GM19372 (cell line): ENCODE measurements around the gene KRTAP5-5.
"Not testable (repeated sequence)": the region's sequence is repeated elsewhere in the genome, so short reads cannot be mapped to it uniquely, and the experiment has no call there.

Source experiments
- ATAC-seq: cut with Tn5 transposase; IDR thresholded peaks from one replicate; pipeline ENCODE4 v1.9.1; 2021; ENCODE audit warnings: mild to moderate bottlenecking, low read depth, moderate library complexity; ENCODE audit not compliant: unreplicated experiment

KRTAP5-5 gene

DNA sequence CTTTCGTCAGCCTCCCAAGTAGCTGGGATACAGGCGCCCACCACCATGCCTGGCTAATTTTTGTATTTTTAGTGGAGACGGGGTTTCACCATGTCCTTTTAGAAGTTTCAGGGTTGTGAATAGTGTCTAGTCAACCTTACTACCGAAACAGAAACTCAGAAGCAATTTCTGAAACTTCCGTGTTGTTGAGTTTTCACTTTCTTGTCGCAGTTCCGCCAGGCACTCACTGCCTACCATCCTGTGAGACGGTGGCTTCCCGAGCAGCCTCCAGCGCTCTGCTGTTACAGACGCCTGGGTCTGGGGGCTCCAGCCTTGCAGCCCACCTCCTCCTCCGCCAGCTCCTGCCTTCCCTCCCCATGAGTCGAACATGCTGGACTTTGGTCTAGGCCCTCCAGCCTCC lies 23.7 kb upstream of the KRTAP5-5 start:
- ATAC-seq = not testable (repeated sequence)

- ATAC-seq = not testable (repeated sequence)
Observed at GRCh38 chr11:1607156-1607845, 22.3 kb upstream of the KRTAP5-5 start.

DNA sequence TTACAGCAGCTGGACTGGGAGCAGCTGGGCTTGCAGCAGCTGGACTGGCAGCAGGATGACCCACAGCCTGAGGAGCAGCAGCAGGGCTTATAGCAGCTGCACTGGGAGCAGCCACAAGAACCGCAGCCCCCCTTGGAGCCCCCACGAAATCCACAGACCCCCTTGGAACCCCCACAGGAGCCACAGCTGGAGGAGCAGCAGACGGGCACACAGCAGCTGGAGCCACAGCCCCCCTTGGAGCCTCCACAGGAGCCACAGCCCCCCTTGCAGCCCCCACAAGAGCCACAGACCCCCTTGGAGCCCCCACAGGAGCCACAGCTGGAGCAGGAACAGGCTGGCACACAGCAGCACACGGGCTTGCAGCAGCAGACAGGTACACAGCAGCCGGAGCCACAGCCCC lies 21.7 kb upstream of the KRTAP5-5 start:
- ATAC-seq = not testable (repeated sequence)

GRCh38 chr11:1608363-1608762 lies 21.2 kb upstream of the KRTAP5-5 start, which contains the start of gene KRTAP5-3:
KRTAP5-3 (minus strand) TSS chr11:1608463; CDS start chr11:1608385, 78 bp downstream.
- no peak for ATAC-seq

- ATAC-seq = no peak
Observed at GRCh38 chr11:1618231-1618630, 11.3 kb upstream of the KRTAP5-5 start.

- no peak for ATAC-seq
Observed at GRCh38 chr11:1619449-1619848, 10.1 kb upstream of the KRTAP5-5 start.

DNA sequence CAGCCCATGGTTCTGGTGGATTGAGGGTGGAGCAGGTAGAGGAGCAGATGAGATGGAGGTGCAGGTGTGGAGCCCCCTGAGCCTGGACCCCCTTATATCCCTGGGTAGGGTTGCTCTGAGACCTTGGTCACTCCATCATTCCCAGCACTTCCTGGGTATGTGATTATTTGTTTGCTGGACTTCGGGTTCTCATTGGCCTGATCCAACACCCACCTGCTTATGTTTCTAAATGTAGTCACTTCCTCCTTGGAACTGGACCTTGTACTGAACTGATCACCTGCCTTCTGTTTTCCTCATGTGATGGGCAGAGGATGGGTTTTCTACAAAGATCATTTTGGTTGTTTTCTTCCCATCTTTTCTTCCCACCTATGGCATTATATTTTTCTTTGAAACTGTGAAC lies 7.5 kb upstream of the KRTAP5-5 start, which contains the start of gene KRTAP5-4:
KRTAP5-4 (minus strand) TSS at position 53 of the 400 bp plus-strand sequence; CDS start at position 8, 45 bp downstream.
- no peak for ATAC-seq

DNA sequence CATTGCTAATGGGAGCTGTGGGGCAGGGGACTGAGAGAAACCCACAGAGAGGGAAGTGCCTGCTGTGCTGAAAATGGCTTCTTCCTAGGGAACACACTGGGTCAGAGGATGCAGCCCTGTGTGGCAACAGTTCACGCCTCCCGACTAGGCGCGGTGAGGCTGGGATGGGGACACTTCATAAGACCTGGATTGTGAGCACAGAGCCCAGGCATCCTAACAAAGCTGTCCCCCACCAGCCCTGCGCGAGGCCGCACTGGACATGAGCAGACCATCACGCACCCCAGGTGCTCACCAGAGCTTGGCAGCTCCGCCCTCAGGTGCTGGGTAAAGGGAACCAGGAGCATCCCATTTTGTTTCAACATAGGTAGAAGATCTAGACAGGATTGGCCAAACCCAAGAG lies 5.9 kb upstream of the KRTAP5-5 start:
- no peak for ATAC-seq

GRCh38 chr11:1624621-1625020 lies 5.0 kb upstream of the KRTAP5-5 start:
- ATAC-seq = no peak

DNA sequence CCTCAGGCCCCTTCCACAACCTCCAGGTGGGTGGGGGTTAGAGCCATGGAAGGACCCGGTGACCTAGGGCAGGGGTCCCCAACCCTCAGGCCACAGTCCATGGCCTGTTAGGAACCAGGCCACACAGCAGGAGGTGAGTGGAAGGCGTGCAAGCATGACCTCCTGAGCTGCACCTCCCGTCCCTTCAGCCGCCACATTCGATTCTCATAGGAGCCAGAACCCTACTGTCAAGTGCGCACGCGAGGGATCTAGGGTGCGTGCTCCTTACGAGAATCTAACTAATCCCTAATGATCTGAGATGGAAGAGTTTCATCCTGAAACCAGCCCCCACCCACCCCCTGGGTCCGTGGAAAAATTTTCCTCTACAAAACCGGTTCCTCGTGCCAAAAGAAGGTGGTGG lies 4.0 kb upstream of the KRTAP5-5 start:
- no peak for ATAC-seq

- ATAC-seq = no peak
Observed at GRCh38 chr11:1628506-1629325, 859 bp upstream of the KRTAP5-5 start.

DNA sequence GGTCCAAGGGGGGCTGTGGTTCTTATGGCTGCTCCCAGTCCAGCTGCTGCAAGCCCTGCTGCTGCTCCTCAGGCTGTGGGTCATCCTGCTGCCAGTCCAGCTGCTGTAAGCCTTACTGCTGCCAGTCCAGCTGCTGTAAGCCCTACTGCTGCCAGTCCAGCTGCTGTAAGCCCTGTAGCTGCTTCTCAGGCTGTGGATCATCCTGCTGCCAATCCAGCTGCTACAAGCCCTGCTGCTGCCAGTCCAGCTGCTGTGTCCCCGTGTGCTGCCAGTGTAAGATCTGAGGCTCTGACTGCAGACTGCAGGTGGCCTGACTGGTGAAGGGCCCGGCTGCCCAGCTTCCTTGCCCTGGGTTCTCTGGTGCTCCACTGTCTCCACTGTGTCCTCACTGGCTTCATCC lies 696 bp downstream of the KRTAP5-5 start:
- no peak for ATAC-seq

DNA sequence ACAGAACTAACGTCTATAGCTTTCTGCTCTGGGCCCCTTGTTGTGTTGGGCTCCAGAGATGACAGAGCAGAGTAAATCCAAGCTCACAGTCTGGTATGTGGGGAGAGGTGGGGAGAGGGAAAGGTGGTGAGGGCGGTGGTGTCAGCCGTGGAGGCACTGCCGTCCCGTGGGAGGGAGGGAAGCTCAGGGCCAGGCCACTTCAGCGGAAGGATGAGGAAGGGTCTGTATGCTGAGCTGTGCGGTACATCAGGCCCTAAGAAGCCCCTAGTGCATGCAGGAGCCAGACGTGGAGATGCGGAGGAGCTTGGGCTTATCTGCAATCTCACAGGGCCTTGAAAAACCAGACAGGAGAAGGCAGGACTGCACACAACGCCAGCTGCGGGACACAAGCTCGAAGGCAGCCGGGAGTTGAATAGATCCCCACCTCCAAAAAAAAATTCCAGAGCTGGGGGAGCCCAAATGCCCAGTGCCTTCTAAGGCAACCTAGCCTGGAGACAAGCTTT lies 1.5 kb downstream of the KRTAP5-5 start:
- ATAC-seq = no peak

DNA sequence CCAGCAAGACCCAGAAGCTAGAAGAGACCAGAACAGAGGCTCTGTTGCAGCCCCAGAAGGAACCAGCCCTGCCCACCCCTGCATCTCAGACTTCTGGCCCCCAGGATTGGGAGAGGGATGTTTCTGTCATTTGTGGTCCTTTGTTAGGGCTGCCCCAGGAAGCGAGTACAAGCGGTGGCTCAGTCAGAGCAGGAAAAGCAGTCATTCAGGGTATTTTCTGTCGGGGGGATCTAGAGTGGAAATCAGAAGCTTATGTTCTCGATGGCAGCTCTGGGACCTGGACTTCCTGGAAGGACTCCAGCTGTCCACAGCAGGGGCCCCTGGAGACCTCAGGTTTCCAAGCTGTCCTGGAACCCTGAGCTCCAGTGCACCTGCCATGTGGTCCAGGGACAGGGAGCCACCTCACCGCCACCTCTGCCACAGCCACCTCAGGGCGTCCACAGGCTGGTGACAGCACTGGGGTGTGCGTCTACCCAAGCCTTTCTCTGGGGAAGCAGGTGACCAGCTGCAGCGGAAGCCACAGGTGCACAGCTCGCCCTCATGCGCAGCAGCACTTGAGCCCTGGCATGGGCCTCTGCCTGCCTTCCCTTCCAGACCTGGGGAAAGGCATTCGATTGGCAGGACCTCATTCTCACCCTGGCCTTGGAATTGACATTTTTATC lies 2.6 kb downstream of the KRTAP5-5 start:
- ATAC-seq = no peak

DNA sequence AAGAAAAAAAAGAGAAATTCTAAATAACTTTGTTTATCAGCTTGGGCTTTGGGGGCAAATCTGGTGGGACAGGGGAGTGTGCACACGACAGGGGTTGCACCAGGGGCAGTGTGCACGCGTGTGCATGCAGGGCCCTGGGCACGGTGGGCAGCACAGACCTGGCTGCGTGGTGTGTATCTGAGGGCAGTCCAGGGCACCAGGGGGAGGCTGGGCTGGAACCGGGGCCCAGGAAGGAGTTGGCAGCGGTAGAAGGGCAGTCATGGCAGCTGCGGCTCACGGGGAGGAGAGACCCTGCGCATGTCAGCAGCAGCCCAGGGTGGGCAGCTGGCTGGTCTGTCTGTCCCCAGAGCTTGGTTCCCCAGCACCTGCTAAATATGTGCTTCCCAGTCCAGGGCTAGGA lies 4.3 kb downstream of the KRTAP5-5 start:
- ATAC-seq = no peak

GRCh38 chr11:1636291-1636950 lies 6.8 kb downstream of the KRTAP5-5 start:
- ATAC-seq = no peak

- no peak for ATAC-seq
Observed at GRCh38 chr11:1637628-1638027, 8.1 kb downstream of the KRTAP5-5 start.

- no peak for ATAC-seq
Observed at GRCh38 chr11:1638344-1638743, 8.8 kb downstream of the KRTAP5-5 start.

- no peak for ATAC-seq
Observed at GRCh38 chr11:1639102-1639620, 9.6 kb downstream of the KRTAP5-5 start.

DNA sequence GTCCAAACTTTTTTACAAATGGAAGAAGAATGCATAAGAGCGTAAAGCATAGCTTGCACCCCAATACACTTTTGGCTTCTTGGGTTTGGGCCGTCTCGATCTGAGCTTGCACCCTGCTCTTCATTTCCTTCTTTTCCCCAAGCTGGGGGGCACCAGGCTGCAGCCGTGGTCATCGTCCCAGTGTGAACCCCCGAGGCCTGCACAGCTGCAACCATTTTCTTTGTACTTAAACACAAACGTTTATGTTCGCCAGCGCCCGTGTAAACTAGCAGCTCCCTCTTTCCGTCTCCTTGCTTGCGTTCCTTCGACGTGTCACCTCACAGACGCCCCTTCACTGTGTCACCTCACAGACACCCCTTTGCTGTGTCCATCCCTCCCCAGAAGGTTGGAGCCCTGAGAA lies 10.1 kb downstream of the KRTAP5-5 start:
- ATAC-seq = no peak
